Measurements from ENCODE around the gene PAPSS2. TPM values are rescaled to one million over a fixed set of nuclear protein-coding genes. Genes with fewer than 3 reads are reported as not detected.
A peak's percentile ranks its signal among the peaks of the same experiment; 100 is the strongest.

PAPSS2 gene
- total RNA-seq, 2 donors from 2014 or later = 0.55 to 1.3 TPM

GRCh38 chr10:87760195-87760905, 100.7 kb downstream of the PAPSS2 start:
- Mint-ChIP-seq H3K27ac (no peak overlapping the region), H3K4me1 (peaks cover 10% of the 10 kb centered on the region), H3K27me3 (no peaks in the 10 kb centered on the region), H3K36me3 (ENCODE audit: low read depth) (no peaks in the 10 kb centered on the region), H3K4me3 (no peak overlapping the region)
- no peaks in the 10 kb centered on the region for H3K9me3 ChIP-seq (ENCODE audit: control insufficient read depth, low read length, poor library complexity, severe bottlenecking)
- no peak for ATAC-seq
- no peak for DNase-seq

GRCh38 chr10:87761153-87761552, 101.5 kb downstream of the PAPSS2 start:
- H3K4me3 Mint-ChIP-seq = no peak overlapping the region
- no peaks in the 10 kb centered on the region for H3K27me3 Mint-ChIP-seq
- DNase-seq (no peak), ATAC-seq (no peak)
- H3K9me3 ChIP-seq (ENCODE audit: control insufficient read depth, low read length, poor library complexity, severe bottlenecking) = no peaks in the 10 kb centered on the region
- no peaks in the 10 kb centered on the region for H3K36me3 Mint-ChIP-seq (ENCODE audit: low read depth)
- no peak overlapping the region for H3K27ac Mint-ChIP-seq
- H3K4me1 Mint-ChIP-seq = peaks cover 10% of the 10 kb centered on the region

- H3K27me3 Mint-ChIP-seq = no peaks in the 10 kb centered on the region
- no peaks in the 10 kb centered on the region for H3K9me3 ChIP-seq (ENCODE audit: control insufficient read depth, low read length, poor library complexity, severe bottlenecking)
- H3K4me1 Mint-ChIP-seq = peaks cover 10% of the 10 kb centered on the region
- H3K27ac Mint-ChIP-seq = peak overlapping the region; percentile 19
- no peak for DNase-seq
- no peak overlapping the region for H3K4me3 Mint-ChIP-seq
- H3K36me3 Mint-ChIP-seq (ENCODE audit: low read depth) = peaks cover under 1% of the 10 kb centered on the region
- ATAC-seq = no peak
Observed at GRCh38 chr10:87761892-87762291, 102.2 kb downstream of the PAPSS2 start.

GRCh38 chr10:87763086-87763861, 103.6 kb downstream of the PAPSS2 start:
- no peak for ATAC-seq
- Mint-ChIP-seq H3K27me3 (no peaks in the 10 kb centered on the region), H3K4me3 (no peak overlapping the region), H3K27ac (no peak overlapping the region), H3K4me1 (peaks cover 6% of the 10 kb centered on the region), H3K36me3 (ENCODE audit: low read depth) (peaks cover 3% of the 10 kb centered on the region)
- H3K9me3 ChIP-seq (ENCODE audit: control insufficient read depth, low read length, poor library complexity, severe bottlenecking) = no peaks in the 10 kb centered on the region
- DNase-seq = no peak

GRCh38 chr10:87764072-87764934, 104.6 kb downstream of the PAPSS2 start:
- no peaks in the 10 kb centered on the region for H3K9me3 ChIP-seq (ENCODE audit: control insufficient read depth, low read length, poor library complexity, severe bottlenecking)
- ATAC-seq (no peak), DNase-seq (no peak)
- H3K4me3 Mint-ChIP-seq = no peak overlapping the region
- H3K27me3 Mint-ChIP-seq = no peaks in the 10 kb centered on the region
- H3K36me3 Mint-ChIP-seq (ENCODE audit: low read depth) = peaks cover 5% of the 10 kb centered on the region
- no peak overlapping the region for H3K27ac Mint-ChIP-seq
- H3K4me1 Mint-ChIP-seq = peaks cover 6% of the 10 kb centered on the region

GRCh38 chr10:87765666-87766376, 106.1 kb downstream of the PAPSS2 start:
- Mint-ChIP-seq H3K27ac (no peak overlapping the region), H3K4me1 (peaks cover 4% of the 10 kb centered on the region), H3K4me3 (no peak overlapping the region), H3K36me3 (ENCODE audit: low read depth) (peaks cover 7% of the 10 kb centered on the region), H3K27me3 (no peaks in the 10 kb centered on the region)
- DNase-seq (no peak), ATAC-seq (no peak)
- no peaks in the 10 kb centered on the region for H3K9me3 ChIP-seq (ENCODE audit: control insufficient read depth, low read length, poor library complexity, severe bottlenecking)

GRCh38 chr10:87767253-87767652, 107.6 kb downstream of the PAPSS2 start:
- H3K4me1 Mint-ChIP-seq = peaks cover 3% of the 10 kb centered on the region
- no peak for DNase-seq
- peaks cover 7% of the 10 kb centered on the region for H3K36me3 Mint-ChIP-seq (ENCODE audit: low read depth)
- no peak overlapping the region for H3K4me3 Mint-ChIP-seq
- no peak for ATAC-seq
- no peak overlapping the region for H3K27ac Mint-ChIP-seq
- no peaks in the 10 kb centered on the region for H3K27me3 Mint-ChIP-seq
- no peaks in the 10 kb centered on the region for H3K9me3 ChIP-seq (ENCODE audit: control insufficient read depth, low read length, poor library complexity, severe bottlenecking)

- no peak for DNase-seq
- Mint-ChIP-seq H3K4me1 (peaks cover 4% of the 10 kb centered on the region), H3K27me3 (no peaks in the 10 kb centered on the region), H3K36me3 (ENCODE audit: low read depth) (peaks cover 10% of the 10 kb centered on the region), H3K27ac (no peak overlapping the region), H3K4me3 (no peak overlapping the region)
- ATAC-seq = no peak
- no peaks in the 10 kb centered on the region for H3K9me3 ChIP-seq (ENCODE audit: control insufficient read depth, low read length, poor library complexity, severe bottlenecking)
Observed at GRCh38 chr10:87771871-87772500, 112.3 kb downstream of the PAPSS2 start.

GRCh38 chr10:87775766-87776165, 116.1 kb downstream of the PAPSS2 start:
- Mint-ChIP-seq H3K4me3 (no peak overlapping the region), H3K27ac (peak overlapping the region; percentile 54), H3K36me3 (ENCODE audit: low read depth) (peaks cover 4% of the 10 kb centered on the region), H3K4me1 (peaks cover 4% of the 10 kb centered on the region), H3K27me3 (no peaks in the 10 kb centered on the region)
- no peak for DNase-seq
- H3K9me3 ChIP-seq (ENCODE audit: control insufficient read depth, low read length, poor library complexity, severe bottlenecking) = no peaks in the 10 kb centered on the region
- no peak for ATAC-seq

GRCh38 chr10:87776328-87776727, 116.7 kb downstream of the PAPSS2 start:
- H3K27ac Mint-ChIP-seq = peak overlapping the region; percentile 54
- no peaks in the 10 kb centered on the region for H3K27me3 Mint-ChIP-seq
- ATAC-seq = no peak

GRCh38 chr10:87781545-87781944, 121.9 kb downstream of the PAPSS2 start:
- Mint-ChIP-seq H3K36me3 (ENCODE audit: low read depth) (peaks cover 5% of the 10 kb centered on the region), H3K4me3 (no peak overlapping the region), H3K27ac (peak overlapping the region; percentile 47), H3K27me3 (no peaks in the 10 kb centered on the region), H3K4me1 (peaks cover 8% of the 10 kb centered on the region)
- no peak for DNase-seq
- ATAC-seq = no peak
- H3K9me3 ChIP-seq (ENCODE audit: control insufficient read depth, low read length, poor library complexity, severe bottlenecking) = no peaks in the 10 kb centered on the region

More at GRCh38 chr10:87776328-87776727, 116.7 kb downstream of the PAPSS2 start:
- Mint-ChIP-seq H3K4me1 (peaks cover 4% of the 10 kb centered on the region), H3K4me3 (no peak overlapping the region), H3K36me3 (ENCODE audit: low read depth) (peaks cover 4% of the 10 kb centered on the region)
- H3K9me3 ChIP-seq (ENCODE audit: control insufficient read depth, low read length, poor library complexity, severe bottlenecking) = no peaks in the 10 kb centered on the region
- no peak for DNase-seq

- DNase-seq (no peak), ATAC-seq (no peak)
- Mint-ChIP-seq H3K4me3 (no peak overlapping the region), H3K27ac (no peak overlapping the region), H3K36me3 (ENCODE audit: low read depth) (peaks cover 5% of the 10 kb centered on the region), H3K27me3 (no peaks in the 10 kb centered on the region), H3K4me1 (peaks cover 8% of the 10 kb centered on the region)
- H3K9me3 ChIP-seq (ENCODE audit: control insufficient read depth, low read length, poor library complexity, severe bottlenecking) = no peaks in the 10 kb centered on the region
Observed at GRCh38 chr10:87782721-87783120, 123.0 kb downstream of the PAPSS2 start.

Data from T-helper 17 cell (primary cell).